GM21723 (cell line): ENCODE data around the gene GADL1.
A peak's percentile ranks its signal among the peaks of the same experiment; 100 is the strongest.

Experiments used
- ATAC-seq: cut with Tn5 transposase; IDR thresholded peaks from one replicate; pipeline ENCODE4 v1.9.1; 2021; ENCODE audit warnings: mild to moderate bottlenecking, moderate library complexity; ENCODE audit not compliant: unreplicated experiment

Gene GADL1

DNA sequence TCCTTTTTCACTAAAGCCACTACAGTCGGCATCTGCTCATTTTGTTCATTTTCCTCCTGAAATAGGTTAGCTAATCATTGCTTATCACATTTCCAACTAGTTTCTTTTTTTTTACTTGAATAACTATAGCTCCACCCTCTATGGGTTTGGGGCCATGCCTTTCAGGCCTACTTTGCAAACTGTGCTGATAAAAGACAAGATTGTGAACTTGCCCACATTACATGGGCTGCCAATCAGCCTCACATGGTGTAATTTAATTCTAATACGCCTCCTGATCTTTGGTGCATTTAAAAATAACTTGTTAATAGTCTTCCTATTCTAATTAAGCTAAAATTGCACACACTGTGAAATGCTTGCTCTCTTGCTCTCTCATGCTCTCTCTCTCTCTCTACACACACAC is 197.6 kb downstream of the GADL1 start:
- ATAC-seq: no peak

DNA sequence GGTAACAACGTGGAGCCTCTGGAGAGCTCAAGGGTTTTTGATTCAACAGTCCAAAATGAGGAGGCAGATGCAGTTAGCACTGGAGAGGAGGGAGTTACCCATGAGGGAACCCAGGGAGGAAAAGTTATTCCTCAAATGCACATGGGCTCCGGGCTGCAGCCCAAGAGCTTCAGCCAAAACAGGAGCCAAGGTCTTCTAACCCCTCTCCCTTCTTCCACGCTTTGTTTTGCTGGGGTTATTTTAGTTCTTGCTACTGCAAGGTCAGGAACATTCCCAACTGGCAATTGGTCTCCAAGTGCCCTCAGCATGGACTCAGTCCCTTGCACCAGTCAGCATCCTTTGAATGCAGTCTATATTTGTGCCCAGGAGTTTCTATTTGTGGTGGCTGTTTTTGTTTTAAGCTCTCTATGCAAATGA is 198.1 kb downstream of the GADL1 start:
- ATAC-seq: no peak

GRCh38 chr3:30695302-30696061 is 199.0 kb downstream of the GADL1 start:
- no peak for ATAC-seq

- no peak for ATAC-seq
Observed at GRCh38 chr3:30694668-30695067, 199.8 kb downstream of the GADL1 start.

GRCh38 chr3:30694148-30694547 is 200.3 kb downstream of the GADL1 start:
- ATAC-seq: no peak

DNA sequence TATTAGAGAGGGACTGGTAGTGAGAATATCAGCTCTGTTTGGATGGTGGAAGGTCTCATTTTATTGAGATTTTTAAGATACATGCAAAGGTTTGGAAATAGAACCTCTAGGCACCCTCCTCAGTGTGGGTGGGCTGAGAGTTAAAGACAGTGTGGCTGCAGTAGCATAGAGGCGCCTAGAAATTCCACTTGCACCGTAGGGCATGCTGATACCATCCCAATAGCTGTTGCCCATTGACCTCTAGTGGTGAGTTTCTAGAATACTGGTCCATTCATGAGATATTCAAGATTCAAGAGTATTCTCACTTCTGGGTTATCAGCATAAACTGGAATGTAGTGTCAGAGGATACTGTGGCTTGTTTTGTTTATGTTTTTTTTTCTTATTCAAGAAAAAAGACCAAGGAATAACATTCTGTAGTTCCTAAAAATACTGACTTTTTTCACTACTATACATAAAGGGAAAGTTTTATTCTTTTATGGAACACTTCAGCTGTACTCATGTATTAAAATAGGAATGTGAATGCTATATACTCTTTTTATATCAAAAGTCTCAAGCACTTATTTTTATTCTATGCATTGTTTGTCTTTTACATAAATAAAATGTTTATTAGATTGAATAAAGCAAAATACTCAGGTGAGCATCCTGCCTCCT is 200.9 kb downstream of the GADL1 start:
- ATAC-seq: peak; percentile 89

DNA sequence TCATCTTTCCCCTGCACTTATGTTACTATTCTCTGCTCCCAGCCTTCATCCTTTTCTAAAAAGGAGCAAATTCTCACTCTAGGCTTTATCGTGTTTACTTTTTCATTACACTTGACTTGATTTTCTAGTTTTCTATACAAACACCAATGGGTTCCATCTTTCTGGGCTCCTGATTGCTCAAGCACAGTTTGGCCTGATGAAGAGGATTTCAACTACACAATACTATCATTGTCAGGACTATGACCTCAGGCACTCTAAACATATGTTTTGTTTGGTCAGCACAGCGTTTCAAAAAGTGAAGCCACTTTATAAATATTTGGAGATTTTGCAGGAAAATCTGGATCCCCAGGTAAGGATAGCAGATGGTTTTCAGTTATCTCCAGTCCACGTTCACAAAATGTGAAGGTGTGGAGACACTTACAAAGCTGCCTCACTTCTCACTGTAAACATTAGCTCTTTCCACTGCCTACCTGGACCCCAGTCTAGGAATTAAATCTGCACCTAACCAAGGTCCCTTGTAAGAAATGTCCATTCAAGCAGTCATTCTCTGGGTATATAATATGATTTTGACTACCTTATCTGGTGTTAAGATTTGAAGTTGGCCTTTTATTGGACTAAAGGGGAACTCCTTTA is 201.8 kb downstream of the GADL1 start:
- no peak for ATAC-seq

DNA sequence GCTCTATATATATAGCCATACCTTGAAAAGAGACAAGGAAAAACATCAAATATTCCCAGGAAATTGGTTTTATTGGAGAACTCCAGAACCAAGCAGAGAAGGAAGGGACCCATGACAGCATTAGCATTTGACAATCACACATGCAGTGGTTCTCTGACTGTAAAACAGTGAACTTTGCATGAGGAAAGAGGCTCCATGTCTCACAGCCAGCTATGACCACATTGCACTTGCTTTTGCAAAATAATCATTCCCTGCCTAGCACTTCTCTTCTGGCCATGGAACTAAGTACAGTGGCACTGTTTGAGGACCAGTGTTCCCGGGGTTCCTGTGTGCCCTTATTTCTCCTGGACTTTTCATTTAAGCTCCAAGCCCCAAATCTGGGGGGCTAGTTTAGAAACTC is 202.5 kb downstream of the GADL1 start:
- ATAC-seq: no peak

DNA sequence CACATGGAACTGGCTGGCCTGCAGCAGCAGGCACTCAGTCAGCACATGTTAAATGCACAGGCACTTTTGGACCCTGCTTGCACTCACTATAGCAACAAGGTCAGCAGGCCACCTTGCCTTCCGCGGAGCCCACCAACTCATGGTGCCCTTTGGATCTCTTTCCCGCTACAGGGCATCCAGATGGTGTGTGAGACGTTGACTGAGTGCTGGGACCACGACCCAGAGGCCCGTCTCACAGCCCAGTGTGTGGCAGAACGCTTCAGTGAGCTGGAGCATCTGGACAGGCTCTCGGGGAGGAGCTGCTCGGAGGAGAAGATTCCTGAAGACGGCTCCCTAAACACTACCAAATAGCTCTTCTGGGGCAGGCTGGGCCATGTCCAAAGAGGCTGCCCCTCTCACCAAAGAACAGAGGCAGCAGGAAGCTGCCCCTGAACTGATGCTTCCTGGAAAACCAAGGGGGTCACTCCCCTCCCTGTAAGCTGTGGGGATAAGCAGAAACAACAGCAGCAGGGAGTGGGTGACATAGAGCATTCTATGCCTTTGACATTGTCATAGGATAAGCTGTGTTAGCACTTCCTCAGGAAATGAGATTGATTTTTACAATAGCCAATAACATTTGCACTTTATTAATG is 203.1 kb downstream of the GADL1 start:
- no peak for ATAC-seq

DNA sequence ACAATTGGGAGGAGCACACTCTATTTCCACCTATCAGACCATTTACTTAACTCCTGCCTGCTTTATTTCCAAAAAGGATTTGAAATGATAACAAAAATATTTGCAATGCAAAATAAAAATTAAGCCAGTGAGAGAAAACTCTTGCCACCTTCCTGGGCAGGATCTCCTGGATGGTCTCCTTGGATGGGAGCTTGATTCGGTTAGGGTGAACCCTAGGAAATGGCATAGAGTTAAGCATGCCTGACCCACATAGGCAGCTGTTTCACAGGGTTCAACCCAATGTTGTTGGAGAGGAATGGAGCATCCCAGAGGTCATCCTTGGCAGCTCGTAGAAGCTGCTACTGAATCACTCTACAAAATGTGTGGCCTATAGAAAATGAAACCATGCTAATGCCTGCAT is 204.3 kb downstream of the GADL1 start:
- ATAC-seq: no peak

DNA sequence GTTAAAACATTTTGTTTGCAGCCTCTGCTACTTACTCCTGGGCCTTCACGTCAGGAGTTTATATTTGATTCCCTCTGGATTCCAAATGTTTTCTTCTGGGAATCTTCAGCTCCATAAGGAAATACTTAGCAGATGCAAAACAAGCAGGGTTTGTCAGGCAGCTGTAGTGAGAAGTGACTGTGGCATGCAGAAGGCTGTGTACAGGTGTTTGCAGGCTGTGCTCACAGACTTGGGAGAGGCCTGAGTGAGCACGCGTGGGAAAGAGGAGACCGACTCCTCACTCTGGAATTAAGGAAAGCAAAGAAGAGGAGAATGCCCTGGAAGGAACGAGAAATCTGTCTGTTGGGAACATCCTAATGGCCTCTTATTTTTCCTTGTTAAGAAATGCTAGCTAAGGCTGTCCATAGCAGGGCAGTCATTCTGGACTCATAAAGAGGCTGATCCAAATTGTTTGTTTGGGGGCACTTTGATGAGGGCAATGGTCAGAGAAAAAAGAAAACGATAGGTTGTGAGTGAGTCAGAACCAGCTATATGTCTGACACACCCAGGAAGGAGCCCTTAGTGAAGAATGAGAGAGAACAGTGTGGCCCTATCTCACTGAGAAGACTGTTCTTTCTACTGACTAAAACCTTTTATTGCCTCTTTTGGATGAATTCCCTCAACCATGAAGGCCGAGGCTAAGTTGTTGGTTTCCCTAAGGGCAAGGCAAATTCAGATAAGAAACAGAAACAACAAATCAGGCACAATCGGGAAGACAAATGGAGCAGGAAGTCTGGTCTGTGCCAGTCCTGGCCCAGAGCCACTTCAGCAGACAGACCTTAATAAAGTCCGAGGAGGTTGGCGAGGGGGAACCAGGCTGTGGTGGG is 205.5 kb downstream of the GADL1 start:
- no peak for ATAC-seq

GRCh38 chr3:30687930-30688570 is 206.4 kb downstream of the GADL1 start:
- no peak for ATAC-seq

- ATAC-seq: no peak
Observed at GRCh38 chr3:30686799-30687198, 207.7 kb downstream of the GADL1 start.

- ATAC-seq: no peak
Observed at GRCh38 chr3:30686176-30686575, 208.3 kb downstream of the GADL1 start.

GRCh38 chr3:30685267-30685667 is 209.2 kb downstream of the GADL1 start:
- ATAC-seq: no peak

GRCh38 chr3:30684356-30684755 is 210.1 kb downstream of the GADL1 start:
- ATAC-seq: no peak

DNA sequence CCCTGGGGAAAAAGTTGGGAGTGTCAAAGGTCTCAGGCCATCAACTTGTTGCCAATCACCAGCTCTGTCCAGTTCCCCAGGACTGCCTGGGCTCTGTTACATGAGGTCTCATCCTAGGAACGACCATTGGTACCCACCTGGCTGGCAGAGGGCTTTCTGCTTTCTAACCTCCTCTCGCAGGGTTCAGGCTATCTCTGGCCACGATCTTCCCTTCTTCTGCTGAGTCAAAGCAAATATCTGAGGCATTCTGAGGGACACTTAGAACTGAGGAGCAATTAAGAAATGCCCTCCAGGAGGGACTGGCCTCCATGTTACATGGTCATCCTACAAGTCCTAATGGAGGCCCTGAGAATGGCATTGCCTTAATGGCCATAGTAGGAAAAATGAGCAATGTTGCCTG is 210.7 kb downstream of the GADL1 start:
- ATAC-seq: no peak

DNA sequence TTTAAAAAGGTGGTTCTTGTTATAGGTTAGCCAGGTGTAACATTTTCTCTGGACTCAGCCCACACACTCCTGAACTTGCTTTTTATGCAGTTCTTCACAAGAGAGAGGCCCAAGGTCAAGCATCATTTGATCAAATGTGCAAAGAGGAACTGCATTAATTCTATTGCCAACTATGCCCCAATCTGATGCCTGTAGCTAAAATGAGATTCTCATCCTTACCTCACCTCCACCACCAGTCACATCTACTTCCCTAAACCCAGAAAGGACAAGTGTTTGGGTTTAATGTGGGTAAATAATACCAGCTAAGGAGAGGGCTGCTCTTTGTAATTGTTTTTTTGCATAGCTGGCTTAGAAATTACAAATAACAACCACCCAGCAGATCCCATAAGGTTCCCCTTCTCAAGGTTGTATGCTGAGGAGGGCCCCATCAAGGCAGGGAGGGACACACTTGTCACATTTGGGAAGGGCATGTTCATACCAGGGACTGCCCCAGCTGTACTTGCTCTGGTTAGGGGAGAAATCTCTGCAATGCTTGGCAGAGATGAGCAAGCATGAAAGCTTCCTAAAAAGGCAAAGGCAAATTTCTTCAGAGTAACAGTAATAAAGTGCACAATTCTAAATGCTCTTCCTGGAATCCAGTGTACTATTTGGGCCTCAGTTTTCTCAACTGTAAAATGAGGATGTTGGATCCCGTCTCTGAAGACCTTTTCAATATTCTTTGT is 211.9 kb downstream of the GADL1 start:
- no peak for ATAC-seq

DNA sequence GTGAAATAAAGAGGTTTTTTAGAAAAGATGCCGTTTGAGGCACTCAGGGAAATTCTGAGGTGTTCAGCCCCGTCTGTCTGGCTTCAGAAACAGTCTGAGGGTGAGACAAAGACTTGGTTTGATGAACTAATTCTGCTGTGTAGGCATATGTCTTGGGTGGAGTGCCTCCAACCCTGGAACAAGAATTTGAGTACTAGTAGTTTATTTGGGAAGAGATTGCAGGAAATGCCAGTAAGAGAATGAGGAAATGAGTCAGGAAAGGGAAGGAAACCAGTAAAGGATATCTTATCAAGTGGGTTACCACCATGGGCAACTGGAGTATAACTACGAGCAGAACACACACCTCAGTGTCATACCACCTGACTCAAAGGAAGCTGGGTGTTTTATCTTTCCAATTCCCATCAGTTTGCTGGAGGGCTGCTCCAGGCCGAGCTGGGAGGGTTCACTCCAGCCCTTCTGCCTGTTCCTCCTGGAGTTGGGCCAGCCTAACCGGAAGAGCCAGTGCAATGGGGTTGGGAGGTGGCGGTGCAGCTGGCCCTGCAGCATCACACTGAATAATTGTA is 212.7 kb downstream of the GADL1 start:
- ATAC-seq: no peak
